ENCODE results near the gene OLFM2.

- TF ChIP-seq POLR2A (IDR thresholded peaks at IDR 0.05), result no peak
- TF ChIP-seq, protein P1, sequence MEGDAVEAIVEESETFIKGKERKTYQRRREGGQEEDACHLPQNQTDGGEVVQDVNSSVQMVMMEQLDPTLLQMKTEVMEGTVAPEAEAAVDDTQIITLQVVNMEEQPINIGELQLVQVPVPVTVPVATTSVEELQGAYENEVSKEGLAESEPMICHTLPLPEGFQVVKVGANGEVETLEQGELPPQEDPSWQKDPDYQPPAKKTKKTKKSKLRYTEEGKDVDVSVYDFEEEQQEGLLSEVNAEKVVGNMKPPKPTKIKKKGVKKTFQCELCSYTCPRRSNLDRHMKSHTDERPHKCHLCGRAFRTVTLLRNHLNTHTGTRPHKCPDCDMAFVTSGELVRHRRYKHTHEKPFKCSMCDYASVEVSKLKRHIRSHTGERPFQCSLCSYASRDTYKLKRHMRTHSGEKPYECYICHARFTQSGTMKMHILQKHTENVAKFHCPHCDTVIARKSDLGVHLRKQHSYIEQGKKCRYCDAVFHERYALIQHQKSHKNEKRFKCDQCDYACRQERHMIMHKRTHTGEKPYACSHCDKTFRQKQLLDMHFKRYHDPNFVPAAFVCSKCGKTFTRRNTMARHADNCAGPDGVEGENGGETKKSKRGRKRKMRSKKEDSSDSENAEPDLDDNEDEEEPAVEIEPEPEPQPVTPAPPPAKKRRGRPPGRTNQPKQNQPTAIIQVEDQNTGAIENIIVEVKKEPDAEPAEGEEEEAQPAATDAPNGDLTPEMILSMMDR (IDR thresholded peaks at IDR 0.05 in 4 of 5, conservative IDR thresholded peaks at IDR 0.05 in 1 of 5), result no peak
Measured at GRCh38 chr19:9891609-9892373, 44.5 kb downstream of the OLFM2 start.
